ENCODE data around the gene VWC2L. TPM values are rescaled to one million over a fixed set of nuclear protein-coding genes. Genes with fewer than 3 reads are reported as not detected.

The VWC2L gene
- total RNA-seq, 1 donor: not detected

DNA sequence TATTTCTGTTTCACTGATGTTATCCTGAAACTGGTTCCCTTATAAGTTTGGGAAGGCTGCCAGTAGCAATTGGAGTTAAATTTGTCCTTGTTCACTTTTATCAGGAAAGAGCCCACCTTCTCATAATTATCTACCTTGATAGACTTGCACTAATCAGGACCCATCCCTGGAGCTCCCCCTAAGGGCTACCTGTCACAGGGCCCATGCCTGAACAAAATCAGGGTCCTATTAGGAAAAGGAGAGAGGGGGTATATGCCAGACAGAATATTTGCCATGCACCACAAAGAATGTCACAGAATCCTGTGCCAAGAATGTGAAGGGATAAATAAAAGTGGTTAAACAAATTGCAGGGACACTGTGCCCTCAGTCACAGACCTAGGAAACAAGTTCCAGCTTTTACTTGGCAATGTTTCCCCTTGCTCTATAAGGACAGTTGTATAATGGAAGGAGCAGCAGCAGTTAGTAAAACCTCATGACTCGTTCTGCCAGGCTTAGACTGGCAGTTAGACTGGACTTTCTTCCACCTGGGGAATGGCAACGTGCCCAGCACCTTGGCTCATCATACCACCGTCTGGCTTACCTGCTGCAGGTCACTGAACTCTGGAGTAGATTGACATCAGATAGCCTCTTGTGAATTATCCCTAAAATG lies 32.3 kb upstream of the VWC2L start:
- H3K4me3 ChIP-seq (ENCODE audit: low read depth, low read length): no peak overlapping the region
- no peak for DNase-seq (ENCODE audit: low read depth)
- TF ChIP-seq, protein P1, sequence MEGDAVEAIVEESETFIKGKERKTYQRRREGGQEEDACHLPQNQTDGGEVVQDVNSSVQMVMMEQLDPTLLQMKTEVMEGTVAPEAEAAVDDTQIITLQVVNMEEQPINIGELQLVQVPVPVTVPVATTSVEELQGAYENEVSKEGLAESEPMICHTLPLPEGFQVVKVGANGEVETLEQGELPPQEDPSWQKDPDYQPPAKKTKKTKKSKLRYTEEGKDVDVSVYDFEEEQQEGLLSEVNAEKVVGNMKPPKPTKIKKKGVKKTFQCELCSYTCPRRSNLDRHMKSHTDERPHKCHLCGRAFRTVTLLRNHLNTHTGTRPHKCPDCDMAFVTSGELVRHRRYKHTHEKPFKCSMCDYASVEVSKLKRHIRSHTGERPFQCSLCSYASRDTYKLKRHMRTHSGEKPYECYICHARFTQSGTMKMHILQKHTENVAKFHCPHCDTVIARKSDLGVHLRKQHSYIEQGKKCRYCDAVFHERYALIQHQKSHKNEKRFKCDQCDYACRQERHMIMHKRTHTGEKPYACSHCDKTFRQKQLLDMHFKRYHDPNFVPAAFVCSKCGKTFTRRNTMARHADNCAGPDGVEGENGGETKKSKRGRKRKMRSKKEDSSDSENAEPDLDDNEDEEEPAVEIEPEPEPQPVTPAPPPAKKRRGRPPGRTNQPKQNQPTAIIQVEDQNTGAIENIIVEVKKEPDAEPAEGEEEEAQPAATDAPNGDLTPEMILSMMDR (IDR thresholded peaks at IDR 0.05; ENCODE audit: insufficient read depth, low read depth, low read length): no peak

DNA sequence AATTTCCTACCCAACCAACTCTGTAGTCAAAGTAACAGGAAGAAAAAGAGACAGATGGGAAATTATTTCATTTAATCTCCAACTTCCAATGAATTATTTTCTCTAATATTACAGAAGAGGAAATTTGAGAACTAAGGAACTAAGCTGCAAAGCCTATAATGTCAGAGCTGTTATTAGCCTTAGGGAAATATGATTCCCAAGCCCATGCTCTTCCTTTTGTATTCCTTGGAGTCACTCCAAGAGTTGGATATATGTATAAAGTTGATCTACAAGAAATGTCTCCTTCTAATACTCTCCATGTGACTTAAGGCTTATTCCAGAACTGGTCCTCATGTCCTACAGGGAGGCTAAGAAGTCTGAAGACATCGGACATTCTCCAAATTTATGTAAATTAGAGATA lies 31.6 kb upstream of the VWC2L start:
- H3K4me3 ChIP-seq (ENCODE audit: low read depth, low read length): no peak overlapping the region
- TF ChIP-seq, protein P1 (IDR thresholded peaks at IDR 0.05; ENCODE audit: insufficient read depth, low read depth, low read length): no peak
- DNase-seq (ENCODE audit: low read depth): no peak

DNA sequence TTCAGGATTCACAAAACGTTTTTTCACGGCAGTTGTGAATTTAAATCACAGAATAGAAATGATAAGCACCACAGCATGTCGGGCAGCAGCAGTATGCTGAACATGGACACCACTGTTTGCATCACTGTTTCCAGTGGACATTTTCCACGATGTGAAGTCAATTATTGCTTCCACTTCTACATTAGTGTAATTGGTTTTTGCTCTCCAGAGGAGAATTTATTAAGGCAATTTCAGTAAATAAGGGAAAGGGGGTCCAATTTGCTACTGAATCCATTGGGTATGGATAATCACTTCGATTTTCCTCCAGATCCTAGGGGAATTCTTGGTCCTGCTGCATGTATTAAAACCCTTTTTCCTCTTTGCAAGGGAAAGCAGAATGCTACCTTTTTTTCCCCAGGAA lies 30.2 kb upstream of the VWC2L start:
- no peak overlapping the region for H3K4me3 ChIP-seq (ENCODE audit: low read depth, low read length)
- DNase-seq (ENCODE audit: low read depth): no peak
- TF ChIP-seq, protein P1 (IDR thresholded peaks at IDR 0.05; ENCODE audit: insufficient read depth, low read depth, low read length): no peak

DNA sequence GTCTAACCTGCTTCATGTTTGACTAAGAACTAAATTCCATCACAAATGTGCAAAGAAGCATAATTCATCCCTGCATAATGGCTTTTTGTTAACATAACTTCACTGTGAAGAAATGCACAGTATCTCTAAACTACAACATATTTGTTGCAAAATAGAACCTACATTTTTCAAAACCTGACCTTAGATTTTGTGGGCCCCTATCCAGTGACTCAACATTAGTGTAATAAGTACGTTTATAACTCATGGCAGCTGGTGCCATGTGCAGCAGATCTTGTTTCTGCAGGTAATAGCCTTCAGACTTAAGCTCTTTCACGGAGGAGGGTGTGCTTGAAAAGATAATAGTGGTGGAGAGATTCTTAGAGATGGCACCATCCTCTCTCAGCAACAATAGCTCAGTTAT lies 28.6 kb upstream of the VWC2L start:
- TF ChIP-seq, protein P1 (IDR thresholded peaks at IDR 0.05; ENCODE audit: insufficient read depth, low read depth, low read length): no peak
- H3K4me3 ChIP-seq (ENCODE audit: low read depth, low read length): no peak overlapping the region
- DNase-seq (ENCODE audit: low read depth): no peak

DNA sequence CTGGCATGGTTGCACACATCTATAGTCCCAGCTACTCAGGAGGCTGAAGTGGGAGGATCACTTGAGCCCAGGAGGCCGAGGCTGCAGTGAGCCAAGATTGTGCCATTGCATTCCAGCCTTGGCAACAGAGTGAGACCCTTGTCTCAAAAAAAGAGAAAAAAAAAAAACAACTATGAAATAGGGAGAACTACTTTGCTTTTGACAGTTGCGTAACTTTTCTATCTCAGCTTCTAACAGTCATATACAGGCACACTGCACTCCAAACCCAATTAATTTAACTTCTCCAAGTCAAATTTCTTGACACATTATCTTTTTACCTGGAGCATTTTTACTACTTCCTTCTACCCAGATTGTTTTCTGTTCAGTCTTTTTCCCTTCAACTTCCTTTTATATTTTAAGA lies 24.1 kb upstream of the VWC2L start:
- TF ChIP-seq, protein P1 (IDR thresholded peaks at IDR 0.05; ENCODE audit: insufficient read depth, low read depth, low read length): no peak
- DNase-seq (ENCODE audit: low read depth): no peak
- no peak overlapping the region for H3K4me3 ChIP-seq (ENCODE audit: low read depth, low read length)

DNA sequence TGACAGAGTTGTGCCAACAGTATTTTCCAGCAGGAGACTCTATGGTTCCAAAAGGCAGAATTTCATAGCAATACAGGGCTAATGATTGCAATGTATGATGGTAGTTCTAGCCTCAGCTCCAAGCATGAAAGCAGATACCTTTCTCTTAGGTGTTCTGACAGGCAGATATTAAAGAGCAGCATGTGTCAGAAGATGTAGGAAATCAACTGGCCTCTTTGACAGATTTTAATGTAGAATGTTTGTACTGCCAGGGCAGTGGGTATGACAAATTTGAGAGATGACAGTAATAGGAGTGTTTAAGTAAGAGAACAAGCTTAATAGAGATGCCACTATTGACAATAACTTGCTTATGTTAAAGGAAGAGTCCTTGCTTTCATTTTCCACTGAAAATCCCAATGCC lies 21.5 kb upstream of the VWC2L start:
- DNase-seq (ENCODE audit: low read depth): no peak
- TF ChIP-seq, protein P1 (IDR thresholded peaks at IDR 0.05; ENCODE audit: insufficient read depth, low read depth, low read length): no peak
- H3K4me3 ChIP-seq (ENCODE audit: low read depth, low read length): no peak overlapping the region

DNA sequence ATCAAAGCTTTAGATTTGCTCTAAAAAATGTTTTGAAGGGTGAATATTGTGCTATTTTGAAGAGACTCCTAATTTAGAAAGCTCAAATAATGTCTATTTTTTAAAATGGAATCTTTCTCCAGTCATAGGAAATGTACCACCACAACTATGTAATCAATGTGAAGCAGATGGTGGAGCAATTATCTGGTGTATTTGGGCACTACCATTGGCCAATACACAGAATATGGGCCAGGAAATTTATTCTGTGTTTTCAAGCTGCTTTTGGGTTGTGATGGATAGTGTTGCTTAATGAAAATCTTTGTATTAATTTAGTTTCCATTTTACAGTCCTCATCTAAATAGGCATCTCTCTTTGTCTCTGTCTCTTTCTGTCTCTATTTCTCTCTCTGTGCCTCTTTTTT lies 17.1 kb upstream of the VWC2L start:
- no peak overlapping the region for H3K4me3 ChIP-seq (ENCODE audit: low read depth, low read length)
- TF ChIP-seq, protein P1 (IDR thresholded peaks at IDR 0.05; ENCODE audit: insufficient read depth, low read depth, low read length): no peak
- DNase-seq (ENCODE audit: low read depth): no peak
